MCF 10A (cell line): ENCODE data around the gene KSR1. TPM values are rescaled to one million over a fixed set of nuclear protein-coding genes. Genes with fewer than 3 reads are reported as not detected.

Source experiments
- BruUV-seq: library from RNA; stranded (reverse); fragments of 400-500 nt; replicated peaks from 2 replicates; lab custom pipeline; 2021; lab: Mats Ljungman, UMichigan
- CTCF ChIA-PET: fragments of 300-600 bp; sonication (Branson Sonifier 250); formaldehyde crosslinking; extraction: SDS; loops from one replicate; lab custom pipeline; 2021; ENCODE audit warnings: antibody characterized with exemption, inconsistent platforms; lab: Yijun Ruan, JAX
- POLR2A ChIA-PET: fragments of 300-600, 350-650 bp; sonication (Branson Sonifier 250); formaldehyde crosslinking; extraction: SDS; loops from one replicate; lab custom pipeline; 2020; ENCODE audit warnings: antibody characterized with exemption, inconsistent platforms; lab: Yijun Ruan, JAX
- DNase-seq: peaks from one replicate; pipeline ENCODE4 v3.0.0-alpha.2; 2018; ENCODE audit not compliant: unreplicated experiment
- H3K27ac Mint-ChIP-seq: one replicate; pipeline ENCODE4 v1.8.0; 2022; ENCODE audit warnings: mild to moderate bottlenecking, low read depth, mixed read lengths; ENCODE audit not compliant: unreplicated experiment
- H3K27me3 Mint-ChIP-seq: one replicate; pipeline ENCODE4 v1.8.0; 2022; ENCODE audit warnings: mixed read lengths; ENCODE audit not compliant: insufficient read depth, unreplicated experiment
- H3K36me3 Mint-ChIP-seq: one replicate; pipeline ENCODE4 v1.8.0; 2022; ENCODE audit warnings: mild to moderate bottlenecking, moderate library complexity, mixed read lengths; ENCODE audit not compliant: insufficient read depth, unreplicated experiment
- H3K4me1 Mint-ChIP-seq: one replicate; pipeline ENCODE4 v1.8.0; 2022; ENCODE audit warnings: mixed read lengths; ENCODE audit not compliant: insufficient read depth, unreplicated experiment
- H3K4me3 Mint-ChIP-seq: one replicate; pipeline ENCODE4 v1.8.0; 2022; ENCODE audit warnings: mild to moderate bottlenecking, moderate library complexity, mixed read lengths; ENCODE audit not compliant: unreplicated experiment
- H3K9me3 Mint-ChIP-seq: one replicate; pipeline ENCODE4 v1.8.0; 2022; ENCODE audit warnings: mixed read lengths; ENCODE audit not compliant: unreplicated experiment
- intact Hi-C: fragments of 100-400 bp; cut with micrococcal nuclease; formaldehyde crosslinking; loops from 2 replicates; pipeline ENCODE4 v1.14.1; 2022
- total RNA-seq: library from RNA; stranded (reverse); gene quantifications from 2 replicates; pipeline ENCODE4 v1.2.3, GENCODE V29; 2022
- TF ChIP-seq, protein P1 (sequence below): fragments of 200-600 bp; IDR thresholded peaks from one replicate; pipeline ENCODE4 v1.8.0; 2022; ENCODE audit warnings: antibody characterized with exemption, mild to moderate bottlenecking; ENCODE audit not compliant: unreplicated experiment

The KSR1 gene
- total RNA-seq, 1 experiment from 2014 or later = 7.2 TPM

DNA sequence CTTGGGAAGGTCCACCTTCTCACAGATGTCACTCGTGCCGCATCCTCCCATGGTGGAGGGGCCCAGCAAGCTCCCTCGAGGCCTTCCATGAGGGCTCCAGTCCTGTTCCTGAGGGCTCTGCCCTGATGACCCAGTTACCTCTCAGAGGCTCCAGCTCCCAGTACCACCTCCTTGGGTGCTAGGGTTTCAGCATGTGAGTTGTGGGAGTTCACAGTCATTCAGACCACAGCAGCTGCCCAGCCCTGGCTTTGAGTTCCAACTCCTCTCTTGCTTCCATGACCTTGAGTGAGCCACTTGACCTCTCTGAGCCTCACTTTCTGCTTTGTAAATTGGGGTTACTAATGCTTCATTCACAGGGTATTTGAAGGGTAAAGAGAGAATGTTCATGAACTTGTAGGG, 137.6 kb downstream of the KSR1 start:
- no TSS peak for BruUV-seq
- Mint-ChIP-seq H3K27ac (no peak overlapping the region), H3K36me3 (no peaks in the 10 kb centered on the region), H3K9me3 (no peaks in the 10 kb centered on the region), H3K4me1 (peaks cover 5% of the 10 kb centered on the region), H3K4me3 (no peak overlapping the region), H3K27me3 (no peaks in the 10 kb centered on the region)
- ChIA-PET CTCF (interaction anchor here (1.1 to 26.4 kb wide), 4 partner anchors 9 to 230 kb away, joined by 4 to 580 read pairs (median 20); no protein-coding TSS in a partner anchor), POLR2A (no interaction called here)
- intact Hi-C loops = no loop called here
- TF ChIP-seq, protein P1, sequence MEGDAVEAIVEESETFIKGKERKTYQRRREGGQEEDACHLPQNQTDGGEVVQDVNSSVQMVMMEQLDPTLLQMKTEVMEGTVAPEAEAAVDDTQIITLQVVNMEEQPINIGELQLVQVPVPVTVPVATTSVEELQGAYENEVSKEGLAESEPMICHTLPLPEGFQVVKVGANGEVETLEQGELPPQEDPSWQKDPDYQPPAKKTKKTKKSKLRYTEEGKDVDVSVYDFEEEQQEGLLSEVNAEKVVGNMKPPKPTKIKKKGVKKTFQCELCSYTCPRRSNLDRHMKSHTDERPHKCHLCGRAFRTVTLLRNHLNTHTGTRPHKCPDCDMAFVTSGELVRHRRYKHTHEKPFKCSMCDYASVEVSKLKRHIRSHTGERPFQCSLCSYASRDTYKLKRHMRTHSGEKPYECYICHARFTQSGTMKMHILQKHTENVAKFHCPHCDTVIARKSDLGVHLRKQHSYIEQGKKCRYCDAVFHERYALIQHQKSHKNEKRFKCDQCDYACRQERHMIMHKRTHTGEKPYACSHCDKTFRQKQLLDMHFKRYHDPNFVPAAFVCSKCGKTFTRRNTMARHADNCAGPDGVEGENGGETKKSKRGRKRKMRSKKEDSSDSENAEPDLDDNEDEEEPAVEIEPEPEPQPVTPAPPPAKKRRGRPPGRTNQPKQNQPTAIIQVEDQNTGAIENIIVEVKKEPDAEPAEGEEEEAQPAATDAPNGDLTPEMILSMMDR = no peak
- DNase-seq = no peak

DNA sequence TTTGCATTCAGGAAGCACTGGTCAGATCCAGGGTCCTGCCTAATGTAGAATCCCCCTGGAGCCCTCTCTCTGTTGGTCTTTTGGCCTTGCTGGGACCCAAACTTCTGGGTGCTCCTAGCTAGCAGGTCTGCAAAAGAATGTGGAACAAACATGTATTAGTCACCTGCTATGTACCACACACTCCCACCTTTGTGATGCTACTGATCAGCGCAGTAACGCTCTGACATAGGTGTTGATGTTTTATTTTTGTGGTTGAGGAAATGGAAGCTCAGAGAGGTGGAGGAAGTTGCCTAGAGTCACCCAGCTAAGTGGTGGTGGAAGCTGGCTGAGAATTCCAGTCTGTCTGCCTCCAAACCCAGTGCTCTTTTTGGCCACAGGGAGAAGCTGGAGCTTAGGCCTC, 139.0 kb downstream of the KSR1 start:
- Mint-ChIP-seq H3K27me3 (no peaks in the 10 kb centered on the region), H3K4me1 (peaks cover 10% of the 10 kb centered on the region), H3K9me3 (no peaks in the 10 kb centered on the region), H3K4me3 (no peak overlapping the region), H3K27ac (no peak overlapping the region), H3K36me3 (no peaks in the 10 kb centered on the region)
- ChIA-PET CTCF (interaction anchor here (0.6 to 26.4 kb wide), 10 partner anchors 8 to 358 kb away, joined by 3 to 580 read pairs (median 6); no protein-coding TSS in a partner anchor), POLR2A (interaction anchor here (0.6 to 1.8 kb wide), 2 partner anchors 101 to 219 kb away, joined by 3 to 5 read pairs; no protein-coding TSS in a partner anchor)
- no TSS peak for BruUV-seq
- intact Hi-C loops = loop anchor here (5.0 kb wide), 1 partner anchor 358 kb away; no protein-coding TSS in a partner anchor
- TF ChIP-seq, protein P1 = no peak
- no peak for DNase-seq

DNA sequence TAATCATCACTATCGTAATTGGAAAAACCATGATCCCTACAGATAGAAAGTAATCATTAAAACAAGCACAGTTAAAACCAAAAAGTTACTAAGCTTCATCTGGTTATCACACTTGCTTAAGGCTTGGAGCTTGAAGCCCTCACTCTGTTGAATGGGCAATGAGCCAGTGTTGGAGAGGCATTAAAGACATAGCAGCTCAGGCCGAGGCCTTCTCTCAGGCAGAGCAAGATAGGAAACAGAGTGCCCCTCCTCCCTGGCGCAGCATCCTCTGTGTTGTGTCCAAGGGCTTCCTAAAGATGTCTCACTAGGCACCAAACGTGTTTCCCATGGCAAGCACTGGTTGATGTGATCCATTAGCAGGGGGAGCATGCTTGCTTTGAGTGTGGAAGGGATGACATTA, 139.8 kb downstream of the KSR1 start:
- ChIA-PET POLR2A (interaction anchor here (1.8 kb wide), 1 partner anchor 102 kb away, joined by 5 read pairs; no protein-coding TSS in a partner anchor), CTCF (interaction anchor here (0.6 to 26.4 kb wide), 9 partner anchors 16 to 359 kb away, joined by 3 to 580 read pairs (median 5); no protein-coding TSS in a partner anchor)
- Mint-ChIP-seq H3K4me3 (no peak overlapping the region), H3K36me3 (no peaks in the 10 kb centered on the region), H3K9me3 (peaks cover 4% of the 10 kb centered on the region), H3K4me1 (peaks cover 15% of the 10 kb centered on the region), H3K27me3 (no peaks in the 10 kb centered on the region), H3K27ac (no peak overlapping the region)
- intact Hi-C loops = loop anchor here (5.0 kb wide), 1 partner anchor 359 kb away; no protein-coding TSS in a partner anchor
- no TSS peak for BruUV-seq
- DNase-seq = no peak
- TF ChIP-seq, protein P1 = no peak

DNA sequence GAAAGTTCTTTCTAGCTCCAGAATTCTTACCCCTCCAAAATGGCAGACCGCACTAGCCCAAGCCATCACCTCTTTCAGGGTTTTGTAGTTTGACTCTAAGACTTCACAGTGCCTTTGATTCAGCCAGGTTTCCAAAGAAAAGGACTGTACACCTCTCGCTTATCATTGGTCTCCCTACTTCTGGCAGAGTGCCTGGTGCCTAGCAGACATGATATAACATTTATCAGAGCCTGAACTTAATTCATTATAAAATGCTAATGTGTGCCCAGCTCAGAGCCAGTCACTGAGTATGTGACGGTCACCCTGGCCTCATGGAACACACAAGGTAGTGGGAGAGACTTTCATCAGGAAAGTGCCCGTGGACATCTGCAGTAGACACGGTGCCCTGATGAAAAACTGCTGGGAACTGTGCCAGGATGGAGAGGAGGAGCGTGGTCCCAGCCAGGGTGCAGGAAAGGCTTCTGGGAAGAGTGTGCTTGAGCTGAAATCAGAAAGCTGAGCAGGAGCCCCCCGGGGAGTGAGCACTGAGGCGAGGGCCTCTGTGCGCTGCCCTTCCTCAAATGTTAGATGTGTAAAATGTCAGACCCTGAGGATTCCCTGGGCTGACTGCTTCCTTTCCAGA, 140.4 kb downstream of the KSR1 start:
- no peaks in the 10 kb centered on the region for H3K36me3 Mint-ChIP-seq
- TF ChIP-seq, protein P1 = no peak
- H3K4me1 Mint-ChIP-seq = peaks cover 21% of the 10 kb centered on the region
- CTCF ChIA-PET = interaction anchor here (0.9 to 26.4 kb wide), 8 partner anchors 54 to 359 kb away, joined by 3 to 580 read pairs (median 6); no protein-coding TSS in a partner anchor
- POLR2A ChIA-PET = interaction anchor here (1.8 kb wide), 1 partner anchor 102 kb away, joined by 5 read pairs; no protein-coding TSS in a partner anchor
- H3K9me3 Mint-ChIP-seq = peaks cover 8% of the 10 kb centered on the region
- no peaks in the 10 kb centered on the region for H3K27me3 Mint-ChIP-seq
- intact Hi-C loops = loop anchor here (5.0 kb wide), 1 partner anchor 359 kb away; no protein-coding TSS in a partner anchor
- DNase-seq = no peak
- H3K4me3 Mint-ChIP-seq = no peak overlapping the region
- no TSS peak for BruUV-seq
- H3K27ac Mint-ChIP-seq = no peak overlapping the region
